Sciatic nerve (tissue), 2 donors: ENCODE measurements around the gene IRX3. TPM values are rescaled to one million over a fixed set of nuclear protein-coding genes. Genes with fewer than 3 reads are reported as not detected.

Experiments used
- ATAC-seq: fragments of 200-7000 bp; cut with Tn5 transposase; one replicate; pipeline ENCODE4 v1.9.1; 2020; ENCODE audit warnings: mild to moderate bottlenecking, moderate library complexity
- DNase-seq: peaks from one replicate; pipeline ENCODE4 v3.0.0-alpha.2; 2020; ENCODE audit warnings: low spot score
- intact Hi-C: fragments of 100-400 bp; cut with DNase I; formaldehyde crosslinking; loops from one replicate; pipeline ENCODE4 v1.14.2; 2022
- total RNA-seq: library from RNA; stranded (reverse); fragmentation: NEBNext Ultra II Directional; extraction: Animal tissue kit (Norgen Biotek cat#: 25700); gene quantifications from one replicate; pipeline ENCODE4 v1.2.1, GENCODE V29; 2021
- donor health status: DM: no; HTN: no; CAD: no.
- donor health status: DM: no; HTN: no; CAD: no.

The IRX3 gene
- 1.1 TPM for total RNA-seq

DNA sequence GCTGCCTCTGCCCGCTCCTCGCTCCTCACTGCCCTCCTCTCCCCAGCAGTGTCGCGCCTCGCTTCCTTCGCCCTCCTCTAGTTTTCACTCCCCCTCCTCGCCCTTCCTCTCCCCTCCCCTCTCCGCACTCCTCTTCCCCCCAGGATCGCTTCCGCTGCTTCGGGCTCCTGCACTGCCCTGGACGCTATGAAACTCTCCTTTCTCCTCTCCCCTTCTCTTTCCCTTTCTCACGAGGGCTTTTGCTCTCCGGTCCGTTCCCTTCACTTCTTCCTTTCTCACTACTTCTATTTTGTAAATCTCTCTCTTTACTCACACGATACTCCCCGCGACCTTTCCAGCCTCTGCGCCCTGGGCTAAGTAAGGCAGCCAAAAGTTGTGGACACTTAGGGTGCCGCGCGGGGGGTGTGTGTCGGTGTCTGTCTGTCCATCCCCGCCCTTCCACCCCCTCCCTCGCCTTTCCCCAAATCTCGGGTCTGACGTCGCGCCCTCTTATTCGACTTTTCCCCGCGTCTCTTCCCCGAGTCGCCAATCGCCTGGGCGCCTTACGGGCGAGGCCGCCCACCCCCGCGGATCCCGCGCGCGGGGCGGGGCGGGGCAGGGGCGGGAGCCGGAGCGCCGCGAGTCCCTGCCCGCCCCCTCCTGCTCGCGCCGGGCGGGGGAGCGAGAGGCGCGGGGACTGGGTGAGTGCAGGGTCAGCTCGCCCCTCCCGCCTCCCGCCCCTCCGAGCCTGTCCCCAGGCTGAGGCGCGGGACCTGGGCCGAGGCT lies at the start of gene IRX3:
Gene IRX3, minus strand, starts transcription at position 422 of the 765 bp plus-strand sequence. CDS start 737 bp downstream, outside the sequence.
- peak; percentile 74 for DNase-seq
- ATAC-seq, result peak; percentile 65
- intact Hi-C loops, result no loop called here

- ATAC-seq (no peak), DNase-seq (no peak)
- intact Hi-C loops, result no loop called here
Observed at GRCh38 chr16:54335230-54335629, 48.6 kb upstream of the IRX3 start.

DNA sequence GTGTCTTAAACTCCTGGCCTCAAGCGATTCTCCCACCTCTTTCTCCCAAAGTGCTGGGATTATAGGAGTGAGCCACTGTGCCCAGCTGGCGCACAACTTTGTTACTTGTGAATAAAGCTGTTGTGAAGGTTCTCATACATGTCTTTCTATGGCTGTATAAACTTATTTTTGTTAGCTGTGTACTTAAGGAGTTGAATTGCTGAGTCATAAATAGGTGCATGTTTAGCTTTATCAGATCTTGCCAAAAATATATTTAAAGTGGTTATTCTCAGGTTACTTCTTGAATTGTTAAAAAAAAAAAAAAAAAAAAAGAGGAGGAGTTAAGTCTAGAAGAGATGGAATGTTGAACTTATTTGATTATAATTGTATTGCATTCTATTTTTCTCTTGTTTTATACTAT lies 47.6 kb upstream of the IRX3 start:
- intact Hi-C loops, result no loop called here

DNA sequence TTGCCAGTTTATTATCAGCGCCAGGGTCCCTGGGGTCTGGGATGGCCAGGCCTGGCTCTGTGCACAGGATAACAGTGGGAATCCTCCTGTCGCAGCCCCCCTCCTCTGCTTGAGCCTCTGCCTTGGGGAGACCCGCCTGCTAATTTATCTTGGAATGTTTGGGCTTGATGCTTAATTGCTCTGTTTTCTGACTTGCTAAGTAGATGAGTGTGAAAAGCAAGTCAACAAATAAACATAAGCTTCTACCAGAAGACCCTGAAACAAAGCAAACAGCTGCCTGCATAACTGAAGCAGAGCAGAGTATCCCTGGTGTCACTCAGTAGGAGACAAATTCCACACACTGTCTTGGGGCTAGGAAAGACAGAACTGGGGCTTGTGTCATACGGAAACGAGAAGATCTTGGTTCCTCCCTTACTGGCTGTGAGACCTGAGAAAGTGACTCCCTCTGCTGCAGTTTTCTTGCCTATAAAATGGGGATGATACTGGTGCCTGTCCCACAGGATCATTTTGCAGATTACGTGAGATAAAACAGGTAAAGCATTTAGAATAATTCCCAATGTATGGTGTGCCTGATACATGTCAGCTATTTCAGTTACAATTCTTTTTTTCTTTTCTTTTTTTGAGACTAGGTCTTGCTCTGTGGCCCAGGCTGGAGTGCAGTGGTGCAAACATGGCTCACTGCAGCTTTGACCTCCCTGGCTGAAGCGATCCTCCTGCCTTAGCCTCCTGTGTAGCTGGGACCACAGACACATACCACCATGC lies 44.8 kb upstream of the IRX3 start:
- intact Hi-C loops, result no loop called here
- DNase-seq (no peak), ATAC-seq (no peak)

More for the DNA sequence above, 47.6 kb upstream of the IRX3 start:
- DNase-seq, result no peak
- no peak for ATAC-seq

DNA sequence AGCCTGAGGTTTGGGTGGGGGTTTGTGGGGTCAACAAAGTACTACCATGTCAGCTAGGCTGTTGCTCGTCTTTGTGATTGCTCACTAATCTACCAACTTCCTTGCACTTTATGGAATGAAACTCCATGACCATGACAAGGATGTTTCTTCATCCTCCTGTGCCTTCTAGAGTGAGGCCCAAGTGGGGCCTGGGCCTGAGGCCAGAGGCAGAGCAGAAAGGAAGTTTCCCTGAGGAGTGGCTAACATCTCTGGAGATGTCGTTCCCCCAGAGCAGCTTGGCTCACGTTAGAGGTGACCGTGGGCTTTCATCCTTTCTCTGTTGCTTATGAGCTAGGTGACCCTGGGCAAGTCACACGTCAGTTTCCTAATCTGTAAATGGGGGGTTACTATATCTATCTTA lies 41.0 kb upstream of the IRX3 start:
- intact Hi-C loops, result no loop called here
- no peak for ATAC-seq
- DNase-seq, result no peak

GRCh38 chr16:54326266-54326662 lies 39.7 kb upstream of the IRX3 start:
- intact Hi-C loops, result no loop called here
- peak; percentile 93 for ATAC-seq

DNA sequence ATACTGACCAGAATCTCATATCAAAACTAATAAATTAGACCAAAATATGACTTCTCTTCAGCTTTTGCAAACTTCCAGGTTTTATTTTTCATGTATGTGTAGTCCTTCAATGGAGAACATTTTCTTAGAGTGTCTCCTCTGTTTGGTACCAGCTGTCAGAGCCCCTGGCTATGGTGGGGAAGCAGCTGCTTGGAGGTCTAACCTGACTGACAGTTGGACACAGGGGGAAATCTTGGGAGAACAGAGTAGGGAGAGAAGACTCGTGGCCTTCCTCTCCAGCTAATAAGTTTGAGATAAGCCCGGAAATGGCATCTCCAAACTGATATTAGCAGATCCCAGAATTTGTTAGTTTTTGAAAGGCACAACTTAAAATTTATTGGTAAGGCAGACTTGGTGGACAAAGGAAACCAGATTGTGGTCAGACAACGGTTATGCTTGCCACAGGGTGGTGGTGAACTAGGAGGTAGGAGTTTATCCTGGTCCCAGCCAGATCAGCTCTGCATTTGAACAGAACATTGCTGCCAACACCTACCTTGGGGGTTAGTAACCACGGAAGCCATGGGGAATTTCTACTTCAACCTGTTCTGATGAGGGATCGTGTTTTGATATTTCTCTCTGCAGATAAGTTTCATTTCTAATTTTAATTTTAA lies 39.2 kb upstream of the IRX3 start:
- ATAC-seq (peak; percentile 15), DNase-seq (no peak)

More at GRCh38 chr16:54326266-54326662, 39.7 kb upstream of the IRX3 start:
- no peak for DNase-seq

DNA sequence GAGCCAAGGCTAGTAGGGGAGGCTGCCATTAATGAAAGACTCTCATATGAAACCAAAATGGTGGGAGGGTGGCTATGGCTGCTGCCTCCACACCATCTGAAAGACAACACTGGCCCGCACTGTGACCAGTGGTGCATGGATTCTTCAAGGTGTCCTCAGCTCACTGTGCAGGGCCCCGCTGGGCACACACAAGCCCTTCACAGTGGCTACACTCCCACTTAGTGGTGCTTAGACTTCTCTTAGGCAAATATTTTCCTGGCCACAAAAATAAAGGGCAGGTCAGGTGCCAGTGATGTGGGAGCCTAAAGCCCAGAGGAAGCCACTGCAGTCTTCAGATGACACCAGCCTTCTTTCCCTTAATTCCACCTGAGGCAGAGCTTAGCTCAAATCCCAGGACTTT lies 38.1 kb upstream of the IRX3 start:
- no peak for DNase-seq
- ATAC-seq, result no peak
- intact Hi-C loops, result no loop called here

More for the DNA sequence above, 39.2 kb upstream of the IRX3 start:
- intact Hi-C loops, result no loop called here

DNA sequence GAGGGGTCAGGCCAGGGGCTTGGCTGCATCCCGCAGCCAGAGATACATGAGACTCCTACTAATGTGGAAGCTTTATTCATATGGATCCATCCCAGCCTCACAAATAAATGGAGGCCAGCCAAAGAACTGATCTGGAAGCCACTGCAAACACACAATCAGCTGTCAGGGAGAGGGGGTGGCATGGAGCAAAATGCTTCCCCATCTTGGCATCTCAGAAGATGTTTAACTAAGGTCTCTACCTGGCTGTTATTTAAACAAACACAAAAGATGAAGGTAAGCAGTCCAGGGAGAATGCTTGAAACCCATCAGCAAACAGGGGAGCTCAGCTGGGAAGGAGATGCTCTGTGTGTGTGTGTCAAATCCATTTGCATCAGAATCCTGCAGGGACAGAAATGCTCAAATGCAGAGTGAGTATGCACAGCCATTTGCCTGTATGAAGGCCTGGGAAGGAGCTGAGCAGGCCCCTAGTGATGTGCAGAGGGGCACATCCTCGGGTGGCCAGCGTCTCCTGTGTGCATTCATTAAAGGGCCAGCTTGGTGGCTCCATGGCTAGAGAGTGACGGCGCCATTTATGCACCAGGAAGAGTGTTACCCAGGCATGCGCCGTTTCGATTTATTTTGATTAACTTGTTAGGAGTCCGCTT lies 34.2 kb upstream of the IRX3 start:
- no peak for ATAC-seq
- DNase-seq, result no peak
- intact Hi-C loops, result no loop called here

DNA sequence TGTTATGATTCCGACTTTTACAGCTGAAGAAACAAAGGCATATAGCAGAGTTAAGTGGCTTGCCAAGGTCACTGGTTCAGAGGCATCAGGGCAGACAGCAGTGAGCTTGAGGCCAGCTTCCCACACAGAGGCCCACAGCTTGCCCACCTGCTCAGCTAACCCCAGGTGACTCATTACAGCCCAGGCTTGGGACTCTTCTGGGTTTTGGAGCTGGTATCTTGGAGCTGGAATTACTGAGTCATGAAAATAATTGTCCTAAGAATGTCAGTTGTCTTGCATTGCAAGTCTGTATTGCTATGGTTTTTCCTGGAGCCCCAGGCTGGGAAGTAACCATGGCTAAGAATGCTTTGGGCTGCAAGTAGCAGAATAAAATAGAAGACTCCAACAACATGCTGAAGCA lies 32.4 kb upstream of the IRX3 start:
- DNase-seq, result no peak

GRCh38 chr16:54317101-54317611 lies 30.6 kb upstream of the IRX3 start:
- intact Hi-C loops, result no loop called here
- DNase-seq (no peak), ATAC-seq (no peak)

More for the DNA sequence above, 32.4 kb upstream of the IRX3 start:
- ATAC-seq, result no peak
- intact Hi-C loops, result no loop called here

DNA sequence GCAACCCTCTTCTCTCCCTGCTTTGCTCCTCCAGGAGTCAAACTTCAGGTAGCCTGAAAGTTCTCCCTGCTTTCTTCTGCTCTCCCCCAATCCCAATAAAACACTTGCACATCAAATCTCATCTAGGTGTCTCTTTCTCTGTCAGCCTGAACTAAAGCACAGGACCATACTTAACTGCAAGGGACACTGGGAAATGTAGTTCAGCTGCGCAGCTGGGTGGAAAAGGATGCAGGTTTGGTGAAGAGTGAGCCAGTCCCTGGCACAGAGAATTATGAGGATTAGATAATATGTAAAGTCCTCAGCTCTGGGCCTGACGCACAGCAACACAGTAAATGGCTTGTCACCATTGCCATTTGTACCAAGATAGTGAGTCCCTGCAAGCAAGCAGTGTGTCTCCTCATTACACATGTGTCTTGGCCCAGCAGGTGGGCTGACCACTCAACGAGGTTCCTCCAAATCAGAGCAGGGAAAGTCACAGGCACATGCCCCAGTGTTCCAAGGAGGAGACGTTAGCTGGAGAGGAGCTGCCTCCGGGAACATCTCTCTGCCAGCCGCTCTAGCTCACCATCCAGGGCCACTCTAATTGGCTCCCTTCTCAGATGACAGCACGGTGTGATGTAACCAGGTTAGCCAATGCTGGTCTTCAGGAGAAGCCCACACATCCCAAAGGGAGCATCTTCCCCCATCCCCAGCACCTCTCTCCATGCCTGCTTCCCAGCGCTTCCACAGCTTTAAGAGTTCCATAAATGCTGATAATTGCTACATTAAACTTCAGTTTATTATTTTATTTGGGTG lies 29.7 kb upstream of the IRX3 start:
- intact Hi-C loops, result no loop called here
- no peak for ATAC-seq
- no peak for DNase-seq

GRCh38 chr16:54313789-54314188 lies 27.2 kb upstream of the IRX3 start:
- ATAC-seq (no peak), DNase-seq (no peak)
- intact Hi-C loops, result no loop called here

- DNase-seq (no peak), ATAC-seq (no peak)
- intact Hi-C loops, result no loop called here
Observed at GRCh38 chr16:54312502-54312991, 26.0 kb upstream of the IRX3 start.

GRCh38 chr16:54309341-54309740 lies 22.8 kb upstream of the IRX3 start:
- no peak for ATAC-seq
- intact Hi-C loops, result no loop called here
- no peak for DNase-seq

DNA sequence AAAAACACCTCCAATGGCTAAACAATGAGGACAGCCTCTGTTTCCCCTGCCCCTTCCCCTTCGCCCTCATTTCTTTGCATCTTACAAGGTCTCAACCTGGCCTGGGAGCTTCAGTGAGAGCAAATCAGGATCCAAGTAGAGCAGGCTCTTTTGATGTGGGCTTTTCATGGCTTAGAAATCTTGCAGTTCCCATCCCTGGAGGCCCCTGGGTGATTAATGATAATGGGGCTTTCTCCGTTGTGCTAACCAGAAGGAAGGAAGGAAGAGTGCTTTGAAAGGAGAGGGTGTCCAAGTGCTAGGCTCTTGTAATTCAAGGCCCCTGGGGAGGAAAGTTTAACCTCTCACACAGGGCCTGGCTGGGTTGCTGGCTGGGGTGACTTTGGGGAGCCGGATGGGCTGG lies 18.5 kb upstream of the IRX3 start:
- DNase-seq (no peak), ATAC-seq (no peak)

GRCh38 chr16:54303613-54304012 lies 17.0 kb upstream of the IRX3 start:
- DNase-seq, result no peak
- no peak for ATAC-seq
- intact Hi-C loops, result no loop called here

More for the DNA sequence above, 18.5 kb upstream of the IRX3 start:
- intact Hi-C loops, result no loop called here

GRCh38 chr16:54297154-54297553 lies 10.6 kb upstream of the IRX3 start:
- DNase-seq (no peak), ATAC-seq (no peak)
- intact Hi-C loops, result no loop called here
